PC-3 (cell line): ENCODE measurements around the gene SYNGR3. TPM values are rescaled to one million over a fixed set of nuclear protein-coding genes. Genes with fewer than 3 reads are reported as not detected.
A peak's percentile ranks its signal among the peaks of the same experiment; 100 is the strongest.

Source experiments
- ATAC-seq: fragments of 200-7000 bp; cut with Tn5 transposase; 2 replicates; pipeline ENCODE4 v1.9.1; 2020; ENCODE audit warnings: mild to moderate bottlenecking, moderate library complexity
- Bru-seq: library from RNA; stranded (reverse); fragments of 400-500 nt; gene quantifications from one replicate; lab custom pipeline; 2021; lab: Mats Ljungman, UMichigan
- BruChase-seq, 2 experiments: library from RNA; stranded (reverse); fragments of 400-500 nt; gene quantifications; one replicate each; lab custom pipeline; 2021; lab: Mats Ljungman, UMichigan
- BruUV-seq: library from RNA; stranded (reverse); fragments of 400-500 nt; replicated peaks from 2 replicates; lab custom pipeline; 2021; lab: Mats Ljungman, UMichigan
- CTCF ChIA-PET: fragments of 300-600 bp; sonication (Branson Sonifier 250); formaldehyde crosslinking; loops from one replicate; lab custom pipeline; 2022; ENCODE audit warnings: antibody characterized with exemption; lab: Charles Lee
- POLR2A ChIA-PET: fragments of 300-600 bp; sonication (Branson Sonifier 250); formaldehyde crosslinking; loops from one replicate; lab custom pipeline; 2022; ENCODE audit warnings: antibody characterized with exemption; ENCODE audit not compliant: unreplicated experiment; lab: Charles Lee
- DNase-seq: peaks from one replicate; pipeline ENCODE4 v3.0.0-alpha.2; 2015
- H2AFZ ChIP-seq: fragments of 300-600 bp; sonication (generic); 2 replicates; pipeline ENCODE4 v1.6.0; 2016; ENCODE audit warnings: antibody characterized with exemption, low read length
- H3F3A ChIP-seq: fragments of 300-600 bp; sonication (generic); one replicate; pipeline ENCODE4 v1.6.0; 2017; ENCODE audit warnings: antibody characterized with exemption, low read length, control low read depth, mild to moderate bottlenecking; ENCODE audit not compliant: unreplicated experiment
- H3K27ac ChIP-seq: fragments of 300-600 bp; sonication (generic); 2 replicates; pipeline ENCODE4 v1.5.1; 2016; ENCODE audit warnings: mild to moderate bottlenecking, low read length
- H3K27me3 ChIP-seq: fragments of 300-600 bp; sonication (generic); 2 replicates; pipeline ENCODE4 v1.6.1; 2016; ENCODE audit warnings: low read length, mixed read lengths
- H3K36me3 ChIP-seq: fragments of 300-600 bp; sonication (generic); 2 replicates; pipeline ENCODE4 v1.6.1; 2016; ENCODE audit warnings: low read depth, mixed run types, low read length, mixed read lengths
- H3K4me1 ChIP-seq: fragments of 300-600 bp; sonication (generic); 2 replicates; pipeline ENCODE4 v1.5.1; 2016; ENCODE audit warnings: low read length; ENCODE audit not compliant: insufficient read depth
- H3K4me2 ChIP-seq: fragments of 300-600 bp; sonication (generic); 2 replicates; pipeline ENCODE4 v1.6.0; 2016; ENCODE audit warnings: low read length
- H3K4me3 ChIP-seq: fragments of 300-600 bp; sonication (generic); 2 replicates; pipeline ENCODE4 v1.5.1; 2016; ENCODE audit warnings: mild to moderate bottlenecking, low read length, mixed read lengths
- H3K79me2 ChIP-seq: fragments of 300-600 bp; sonication (generic); 2 replicates; pipeline ENCODE4 v1.6.1; 2017; ENCODE audit warnings: low read length, mixed read lengths
- H3K9ac ChIP-seq: fragments of 300-600 bp; sonication (generic); 2 replicates; pipeline ENCODE4 v1.6.0; 2016; ENCODE audit warnings: mild to moderate bottlenecking, low read length
- H3K9me2 ChIP-seq: fragments of 300-600 bp; sonication (generic); replicated peaks from 2 replicates; pipeline ENCODE4 v1.6.1; 2016; ENCODE audit warnings: mixed run types, low read length, mixed read lengths
- H3K9me3 ChIP-seq: fragments of 300-600 bp; sonication (generic); 2 replicates; pipeline ENCODE4 v1.6.1; 2016; ENCODE audit warnings: low read length, mixed read lengths
- H4K20me1 ChIP-seq: fragments of 300-600 bp; sonication (generic); 2 replicates; pipeline ENCODE4 v1.6.1; 2016; ENCODE audit warnings: low read length, mixed read lengths
- CTCF ChIP-seq: fragments of 300-600 bp; sonication (generic); conservative IDR thresholded peaks from 2 replicates; pipeline ENCODE4 v1.5.1; 2017; ENCODE audit warnings: antibody characterized with exemption, low read depth, mild to moderate bottlenecking, low read length
- EZH2 ChIP-seq: fragments of 300-600 bp; sonication (generic); IDR thresholded peaks from one replicate; pipeline ENCODE4 v1.6.1; 2017; ENCODE audit warnings: antibody characterized with exemption, mild to moderate bottlenecking, low read length; ENCODE audit not compliant: unreplicated experiment
- EZH2phosphoT487 ChIP-seq: fragments of 300-600 bp; sonication (generic); IDR thresholded peaks from 2 replicates; pipeline ENCODE4 v1.6.1; 2018; ENCODE audit warnings: mild to moderate bottlenecking, antibody characterized with exemption, low read length, borderline replicate concordance
- intact Hi-C: fragments of 100-400 bp; cut with micrococcal nuclease; formaldehyde crosslinking; loops from 2 replicates; pipeline ENCODE4 v1.9.0; 2023
- long read RNA-seq: library from polyadenylated mRNA; unstranded; transcript quantifications from one replicate; pipeline ENCODE4 v2.0.0, GENCODE V29; 2021; ENCODE audit not compliant: unreplicated experiment
- total RNA-seq: library from RNA; depleted of rRNA; stranded (reverse); fragments of >200 nt; gene quantifications from 2 replicates; pipeline ENCODE4 v1.2.3, GENCODE V29; 2014; rRNA removed

Gene SYNGR3
- 1.5 and 2.8 TPM in 2 replicates for total RNA-seq
- percentile 16 among the genes with signal in this experiment for Bru-seq, nascent RNA
- percentile 28 among the genes with signal in this experiment for BruChase-seq, experiment 1, labeled RNA remaining after a 6-hour chase
- BruChase-seq, experiment 2, labeled RNA remaining after a 2-hour chase = percentile 11 among the genes with signal in this experiment
- long read RNA-seq, transcript SYNGR3-201 (4 exons, 2,051 nt) = major isoform, 6 of 8 reads
- long read RNA-seq, partial matches to known transcripts = 0 of 8 reads
- long read RNA-seq, other reads (novel, unspliced or antisense) = 2 of 8 reads

- ATAC-seq (peak; percentile 14; the same call in 1 of the 2 replicates), DNase-seq (peak; percentile 39)
- Histone ChIP-seq H3K9me2 (no peaks in the 10 kb centered on the region), H3K27me3 (no peaks in the 10 kb centered on the region), H3K4me3 (peak within 1 kb of the TSS; percentile 52), H3K9ac (no peak within 1 kb of the TSS), H3K4me2 (peak within 1 kb of the TSS; percentile 65), H2AFZ (peak within 1 kb of the TSS; percentile 20; the same call in 1 of the 2 replicates), H3K27ac (no peak within 1 kb of the TSS), H3K36me3 (no peaks in the 10 kb centered on the region; the same call in 1 of the 2 replicates), H3F3A (no peaks in the 10 kb centered on the region), H3K4me1 (peaks cover 18% of the 10 kb centered on the region), H3K79me2 (peaks cover 16% of the 10 kb centered on the region), H3K9me3 (no peaks in the 10 kb centered on the region), H4K20me1 (no peaks in the 10 kb centered on the region)
- intact Hi-C loops = no loop called here
- POLR2A ChIA-PET = no interaction called here
- CTCF ChIA-PET = no interaction called here
- no peak for TF ChIP-seq CTCF
- TF ChIP-seq EZH2phosphoT487 = no peak
- no peak for TF ChIP-seq EZH2
- no TSS peak for BruUV-seq
Observed at GRCh38 chr16:1989209-1990100, at the start of gene SYNGR3. SYNGR3 (plus strand) TSS chr16:1989970; CDS start chr16:1990103, 133 bp downstream.

GRCh38 chr16:1940273-1941161 is 49.3 kb upstream of the SYNGR3 start:
- CTCF ChIA-PET = interaction anchor here (0.7 kb wide), 1 partner anchor 9 kb away, joined by 4 read pairs; no protein-coding TSS in a partner anchor
- no peak overlapping the region for H3K9ac ChIP-seq

More at GRCh38 chr16:1940273-1941161, 49.3 kb upstream of the SYNGR3 start:
- Histone ChIP-seq H3K4me1 (peaks cover 13% of the 10 kb centered on the region), H4K20me1 (no peaks in the 10 kb centered on the region), H3K9me3 (no peaks in the 10 kb centered on the region), H3K9me2 (no peaks in the 10 kb centered on the region), H3K79me2 (peaks cover 6% of the 10 kb centered on the region; the same call in 1 of the 2 replicates), H3K36me3 (no peaks in the 10 kb centered on the region), H3K4me2 (no peak overlapping the region), H3K27me3 (no peaks in the 10 kb centered on the region), H2AFZ (no peak overlapping the region), H3K27ac (no peak overlapping the region), H3K4me3 (no peak overlapping the region), H3F3A (no peaks in the 10 kb centered on the region)
- intact Hi-C loops = no loop called here
- POLR2A ChIA-PET = no interaction called here
- ATAC-seq (no peak), DNase-seq (no peak)
- TF ChIP-seq EZH2 = no peak
- TF ChIP-seq CTCF = no peak
- no peak for TF ChIP-seq EZH2phosphoT487
- BruUV-seq = no TSS peak
